Right atrium auricular region (tissue), 2 donors: ENCODE results near the gene SLC43A1. TPM values are rescaled to one million over a fixed set of nuclear protein-coding genes. Genes with fewer than 3 reads are reported as not detected.

ENCODE experiments used
- DNase-seq: peaks from one replicate; pipeline ENCODE4 v3.0.0-alpha.2; 2019; ENCODE audit warnings: low spot score
- H3K27ac ChIP-seq, 2 donors: fragments of 200-600 bp; sonication (generic); 1 replicate in 1 of 2; 2 replicates in 1 of 2; pipeline ENCODE4 v1.5.1; 2016 to 2019
- H3K27me3 ChIP-seq, 2 donors: fragments of 200-600 bp; sonication (generic); one replicate each; pipeline versions ENCODE4 v1.5.1 to v1.6.0; 2017 to 2019
- H3K36me3 ChIP-seq: fragments of 200-600 bp; sonication (generic); one replicate; pipeline ENCODE4 v1.5.1; 2016
- H3K4me1 ChIP-seq, 2 donors: fragments of 200-600 bp; sonication (generic); one replicate each; pipeline versions ENCODE4 v1.5.1 to v1.6.0; 2017 to 2019
- H3K4me3 ChIP-seq, 2 donors: fragments of 200-600 bp; sonication (generic); 1 replicate in 1 of 2; 2 replicates in 1 of 2; pipeline ENCODE4 v1.5.1; 2017 to 2019; ENCODE audit warnings: mild to moderate bottlenecking in 1 of 2, moderate library complexity in 1 of 2
- H3K9me3 ChIP-seq, 2 donors: fragments of 200-600 bp; sonication (generic); one replicate each; pipeline ENCODE4 v1.5.1; 2019
- CTCF ChIP-seq, 2 donors: fragments of 200-600 bp; sonication (generic); IDR thresholded peaks; one replicate each; pipeline ENCODE4 v1.5.1; 2019; ENCODE audit warnings: antibody characterized with exemption in 2 of 2
- total RNA-seq, 2 donors: library from RNA; depleted of rRNA; stranded (reverse); fragments of >200 nt; gene quantifications; one replicate each; pipeline ENCODE4 v1.1.0, GENCODE V29; 2016

Gene SLC43A1
- total RNA-seq, 2 donors from 2014 or later, result 5.0 to 10.4 TPM

GRCh38 chr11:57436031-57436430 is 79.5 kb downstream of the SLC43A1 start:
- no peak for DNase-seq
- TF ChIP-seq CTCF (IDR thresholded peaks at IDR 0.05), result no peak
- H3K36me3 ChIP-seq, result no peaks in the 10 kb centered on the region
- H3K27ac ChIP-seq, result no peak overlapping the region
- H3K4me1 ChIP-seq, result no peaks in the 10 kb centered on the region
- no peaks in the 10 kb centered on the region for H3K9me3 ChIP-seq
- H3K4me3 ChIP-seq, result no peak overlapping the region
- H3K27me3 ChIP-seq, result no peaks in the 10 kb centered on the region

DNA sequence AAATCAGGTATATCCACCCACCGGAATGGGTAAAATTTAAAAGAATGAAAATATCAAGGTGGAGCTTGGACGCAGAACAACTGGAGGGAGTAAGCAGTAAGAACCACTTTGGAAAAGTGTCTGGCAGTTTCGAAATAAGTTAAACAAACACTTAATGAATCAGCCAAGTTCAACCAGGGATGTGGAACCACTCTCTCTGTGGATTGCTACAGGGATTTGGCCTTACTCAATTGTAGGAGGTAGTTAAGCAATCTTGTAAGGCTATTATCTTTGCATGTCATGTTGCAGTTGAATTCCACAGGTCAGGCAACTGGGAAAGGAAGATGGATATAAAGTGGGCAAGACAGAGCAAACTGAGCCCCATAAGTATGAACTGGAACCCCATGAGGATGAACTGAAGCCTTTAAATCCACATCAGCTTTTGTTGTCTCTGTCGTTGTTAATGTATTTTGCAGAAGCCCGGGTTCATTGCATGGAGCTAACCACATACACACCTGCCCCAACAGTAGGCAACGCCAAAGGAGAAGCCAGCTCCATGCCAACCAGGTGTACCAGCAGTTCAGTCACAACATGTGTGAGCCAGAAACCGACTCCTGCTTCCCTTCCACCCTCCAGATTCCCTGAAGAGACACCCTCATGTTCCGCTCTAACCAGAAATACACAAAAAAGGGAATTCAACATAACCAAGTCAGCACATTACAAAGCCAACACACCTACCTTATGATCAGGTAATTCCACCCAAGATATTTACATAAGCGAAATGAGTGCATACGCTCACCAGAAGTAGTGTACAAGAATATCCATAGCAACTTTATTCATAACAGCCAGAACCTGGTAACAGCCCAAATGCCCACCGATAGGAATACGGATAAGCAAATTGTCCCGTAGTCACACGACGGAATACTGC is 80.6 kb downstream of the SLC43A1 start:
- TF ChIP-seq CTCF (IDR thresholded peaks at IDR 0.05), result no peak
- Histone ChIP-seq H3K4me1 (peaks cover 0 to 5% of the 10 kb centered on the region in 2 donors), H3K4me3 (no peak overlapping the region), H3K27ac (peak overlapping the region in 1 of 2 donors; percentile 49), H3K36me3 (no peaks in the 10 kb centered on the region), H3K27me3 (no peaks in the 10 kb centered on the region), H3K9me3 (no peaks in the 10 kb centered on the region)
- DNase-seq, result no peak

Other genes starting within 250 kb of the SLC43A1 start
- gene TNKS1BP1, start 190.8 kb downstream of the SLC43A1 start, total RNA-seq, result 10 to 100 TPM; 26.8 to 52.5 TPM
- 10 to 100 TPM; 42.3 to 54.3 TPM for gene SSRP1, start 179.8 kb downstream of the SLC43A1 start, total RNA-seq
- 1 to 10 TPM in 1 of 2 donors, not detected in 1; 1.4 TPM for gene P2RX3, start 177.3 kb downstream of the SLC43A1 start, total RNA-seq
- gene PRG3, start 134.6 kb downstream of the SLC43A1 start, total RNA-seq, result not detected
- not detected for gene PRG2, start 125.1 kb downstream of the SLC43A1 start, total RNA-seq
- 10 to 100 TPM; 31.7 to 61.3 TPM for gene SLC43A3, start 88.6 kb downstream of the SLC43A1 start, total RNA-seq
- 1 to 10 TPM in 1 of 2 donors, under 1 TPM in 1; 0.94 to 1.3 TPM for gene RTN4RL2, start 55.2 kb downstream of the SLC43A1 start, total RNA-seq
- 10 to 100 TPM; 27.3 to 63.4 TPM for gene TIMM10, start 15.1 kb upstream of the SLC43A1 start, total RNA-seq
- not detected for gene SMTNL1, start 21.9 kb upstream of the SLC43A1 start, total RNA-seq
- 10 to 100 TPM in 1 of 2 donors, 1 to 10 TPM in 1; 8.1 to 22.5 TPM for gene UBE2L6, start 52.0 kb upstream of the SLC43A1 start, total RNA-seq
- gene SERPING1, start 82.0 kb upstream of the SLC43A1 start, total RNA-seq, result 100 to 1,000 TPM; 210 to 851 TPM
- under 1 TPM; 0.55 to 0.63 TPM for gene YPEL4, start 134.2 kb upstream of the SLC43A1 start, total RNA-seq
- 1 to 10 TPM; 5.9 to 8.1 TPM for gene CLP1, start 142.1 kb upstream of the SLC43A1 start, total RNA-seq
- 10 to 100 TPM; 44.9 to 56.7 TPM for gene ZDHHC5, start 152.4 kb upstream of the SLC43A1 start, total RNA-seq
- gene MED19, start 196.5 kb upstream of the SLC43A1 start, total RNA-seq, result 10 to 100 TPM; 15.4 to 17.5 TPM
- 10 to 100 TPM; 58.5 to 74.2 TPM for gene TMX2, start 196.9 kb upstream of the SLC43A1 start, total RNA-seq
- gene SELENOH, start 225.8 kb upstream of the SLC43A1 start, total RNA-seq, result 100 to 1,000 TPM; 147 to 159 TPM
- not detected for gene BTBD18, start 236.1 kb upstream of the SLC43A1 start, total RNA-seq
- gene CTNND1, start 246.1 kb upstream of the SLC43A1 start, total RNA-seq, result 10 to 100 TPM; 58.2 to 63.2 TPM